ENCODE measurements around the gene KNTC1.
"Not testable (repeated sequence)": the region's sequence is repeated elsewhere in the genome, so short reads cannot be mapped to it uniquely, and the experiment has no call there.

Gene KNTC1, protein sequence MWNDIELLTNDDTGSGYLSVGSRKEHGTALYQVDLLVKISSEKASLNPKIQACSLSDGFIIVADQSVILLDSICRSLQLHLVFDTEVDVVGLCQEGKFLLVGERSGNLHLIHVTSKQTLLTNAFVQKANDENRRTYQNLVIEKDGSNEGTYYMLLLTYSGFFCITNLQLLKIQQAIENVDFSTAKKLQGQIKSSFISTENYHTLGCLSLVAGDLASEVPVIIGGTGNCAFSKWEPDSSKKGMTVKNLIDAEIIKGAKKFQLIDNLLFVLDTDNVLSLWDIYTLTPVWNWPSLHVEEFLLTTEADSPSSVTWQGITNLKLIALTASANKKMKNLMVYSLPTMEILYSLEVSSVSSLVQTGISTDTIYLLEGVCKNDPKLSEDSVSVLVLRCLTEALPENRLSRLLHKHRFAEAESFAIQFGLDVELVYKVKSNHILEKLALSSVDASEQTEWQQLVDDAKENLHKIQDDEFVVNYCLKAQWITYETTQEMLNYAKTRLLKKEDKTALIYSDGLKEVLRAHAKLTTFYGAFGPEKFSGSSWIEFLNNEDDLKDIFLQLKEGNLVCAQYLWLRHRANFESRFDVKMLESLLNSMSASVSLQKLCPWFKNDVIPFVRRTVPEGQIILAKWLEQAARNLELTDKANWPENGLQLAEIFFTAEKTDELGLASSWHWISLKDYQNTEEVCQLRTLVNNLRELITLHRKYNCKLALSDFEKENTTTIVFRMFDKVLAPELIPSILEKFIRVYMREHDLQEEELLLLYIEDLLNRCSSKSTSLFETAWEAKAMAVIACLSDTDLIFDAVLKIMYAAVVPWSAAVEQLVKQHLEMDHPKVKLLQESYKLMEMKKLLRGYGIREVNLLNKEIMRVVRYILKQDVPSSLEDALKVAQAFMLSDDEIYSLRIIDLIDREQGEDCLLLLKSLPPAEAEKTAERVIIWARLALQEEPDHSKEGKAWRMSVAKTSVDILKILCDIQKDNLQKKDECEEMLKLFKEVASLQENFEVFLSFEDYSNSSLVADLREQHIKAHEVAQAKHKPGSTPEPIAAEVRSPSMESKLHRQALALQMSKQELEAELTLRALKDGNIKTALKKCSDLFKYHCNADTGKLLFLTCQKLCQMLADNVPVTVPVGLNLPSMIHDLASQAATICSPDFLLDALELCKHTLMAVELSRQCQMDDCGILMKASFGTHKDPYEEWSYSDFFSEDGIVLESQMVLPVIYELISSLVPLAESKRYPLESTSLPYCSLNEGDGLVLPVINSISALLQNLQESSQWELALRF (N-terminal part only)

DNA sequence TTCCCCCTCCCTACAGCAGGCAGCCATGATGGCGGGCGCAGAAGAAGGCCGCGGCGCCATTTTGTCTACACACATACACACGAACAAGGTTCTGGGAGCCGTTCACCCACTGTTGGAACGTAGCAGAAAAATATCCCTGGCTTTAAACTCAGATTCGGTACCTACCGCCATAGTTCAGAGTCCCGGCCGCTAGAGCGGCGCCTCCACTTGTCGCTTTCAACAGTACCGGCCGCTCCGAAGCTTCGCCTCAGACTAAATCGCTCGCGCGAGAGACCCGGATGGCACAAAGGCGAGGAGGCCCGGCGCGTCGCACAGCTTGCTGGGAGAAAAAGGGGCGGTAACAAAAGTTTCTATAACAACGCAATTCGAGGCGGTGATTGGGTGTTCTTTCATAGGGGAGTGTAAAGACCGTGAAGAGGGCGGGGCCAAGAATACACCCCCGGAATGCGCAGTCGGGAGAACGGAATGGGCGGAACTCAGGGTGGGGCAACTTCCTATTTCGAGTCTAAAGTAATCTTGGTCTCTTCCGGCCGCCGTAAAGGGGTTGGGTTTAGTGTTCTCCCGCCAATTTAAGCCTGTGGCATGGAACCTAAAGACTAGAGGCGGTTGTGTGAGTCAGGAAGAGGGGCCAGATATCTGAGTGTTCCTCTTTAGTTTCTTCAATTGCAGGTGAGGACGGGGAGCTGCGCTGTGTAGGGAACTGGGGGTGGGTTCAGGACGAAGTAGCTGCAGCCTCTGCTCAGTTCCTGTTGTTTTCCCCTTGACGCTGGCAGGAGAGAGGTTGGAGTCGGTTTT is at the start of gene KNTC1, which contains the start of gene RSRC2:
Gene KNTC1 (plus strand): TSS at position 567 of the 795 bp plus-strand sequence. CDS start 2,815 bp downstream, outside the sequence.
Gene RSRC2 (minus strand): TSS at position 254 of the 795 bp plus-strand sequence. CDS start 83 bp downstream, at position 171.
- DNase-seq (ENCODE audit: low read depth), result peak; percentile 98

DNA sequence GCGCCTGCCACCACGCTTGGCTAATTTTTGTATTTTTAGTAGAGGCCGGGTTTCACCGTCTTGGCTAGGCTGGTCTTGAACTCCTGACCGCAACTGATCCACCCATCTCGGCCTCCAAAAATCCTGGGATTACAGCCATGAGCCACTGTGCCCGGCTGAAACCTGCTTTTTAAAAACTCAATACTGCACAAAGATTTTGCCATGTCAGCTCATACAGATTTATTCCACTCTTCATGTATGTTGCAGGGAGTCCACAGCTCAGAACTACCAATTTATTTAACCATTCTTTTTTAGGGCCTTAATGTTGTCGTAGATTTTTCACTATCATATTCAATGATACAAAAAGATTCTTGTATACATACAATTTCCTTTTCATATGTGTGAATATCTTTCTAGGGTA is 46.3 kb upstream of the KNTC1 start:
- DNase-seq (ENCODE audit: low read depth), result no peak

DNA sequence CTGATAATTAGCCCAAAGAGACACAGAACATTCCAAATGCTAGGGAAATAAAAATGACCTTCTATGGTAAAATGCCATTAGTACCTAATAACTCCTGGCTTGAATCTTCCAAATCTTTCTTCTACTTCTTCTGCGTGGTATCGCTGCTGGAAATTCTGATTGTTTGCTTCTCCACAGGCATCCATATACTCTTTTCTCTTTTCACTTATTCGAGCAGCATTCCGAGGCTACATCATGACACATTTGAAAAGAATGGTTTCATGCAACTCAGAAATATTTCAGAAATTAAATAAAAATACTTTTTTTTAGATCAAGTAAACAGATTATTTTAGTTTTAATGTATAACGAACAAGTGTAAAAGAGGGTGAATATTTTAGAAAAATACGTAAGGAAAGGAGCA is 45.2 kb upstream of the KNTC1 start:
- DNase-seq (ENCODE audit: low read depth), result no peak

DNA sequence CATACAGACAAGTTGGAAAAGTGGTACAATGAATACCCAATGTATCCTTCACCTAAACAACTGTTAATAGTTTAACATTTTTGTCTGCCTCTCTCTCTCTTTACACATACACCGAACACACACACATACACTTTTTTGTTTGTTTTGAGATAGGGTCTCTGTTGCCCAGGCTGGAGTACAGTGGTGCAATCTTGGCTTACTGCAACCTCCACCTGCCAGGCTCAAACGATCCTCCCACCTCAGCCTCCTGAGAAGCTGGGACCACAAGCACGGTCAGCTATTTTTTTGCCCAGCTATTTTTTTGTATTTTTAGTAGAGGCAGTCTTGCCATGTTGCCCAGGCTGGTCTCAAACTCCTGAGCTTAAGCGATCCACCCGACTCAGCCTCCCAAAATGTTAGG is 43.1 kb upstream of the KNTC1 start:
- DNase-seq (ENCODE audit: low read depth), result no peak

DNA sequence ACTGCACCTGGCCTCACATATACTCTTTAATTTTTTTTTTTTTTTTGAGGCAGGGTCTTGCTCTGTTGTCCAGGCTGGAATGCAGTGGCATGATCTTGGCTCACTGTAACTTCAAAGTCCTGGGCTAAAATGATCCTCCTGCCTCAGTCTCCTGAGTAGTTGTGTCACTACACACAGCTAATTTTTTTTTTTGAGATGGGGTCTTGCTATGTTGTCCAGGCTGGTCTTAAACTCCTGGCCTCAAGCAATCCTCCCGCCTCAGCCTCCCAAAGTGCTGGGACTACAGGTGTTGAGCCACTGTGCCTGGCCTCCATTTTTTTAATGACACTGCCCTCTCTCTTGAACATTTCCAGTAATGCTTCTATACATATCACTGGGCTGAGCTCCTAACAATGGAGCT is 42.7 kb upstream of the KNTC1 start:
- DNase-seq (ENCODE audit: low read depth), result not testable (repeated sequence)

DNA sequence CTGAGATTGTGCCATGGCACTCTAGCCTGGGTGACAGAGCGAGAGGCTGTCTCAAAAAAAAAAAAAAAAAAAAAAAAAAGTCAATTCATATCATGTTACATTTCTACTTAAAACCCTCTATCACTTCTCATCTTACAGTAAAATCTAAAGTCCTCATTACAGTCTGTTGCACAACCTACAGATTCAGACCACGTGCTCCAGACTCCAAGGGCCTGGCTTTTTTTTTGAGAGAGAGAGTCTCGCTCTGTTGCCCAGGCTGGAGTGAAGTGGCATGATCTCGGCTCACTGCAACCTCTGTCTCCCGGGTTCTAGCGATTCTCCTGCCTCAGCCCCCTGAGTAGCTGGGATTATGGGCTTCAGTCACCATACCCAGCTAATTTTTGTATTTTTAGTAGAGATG is 40.7 kb upstream of the KNTC1 start:
- not testable (repeated sequence) for DNase-seq (ENCODE audit: low read depth)

DNA sequence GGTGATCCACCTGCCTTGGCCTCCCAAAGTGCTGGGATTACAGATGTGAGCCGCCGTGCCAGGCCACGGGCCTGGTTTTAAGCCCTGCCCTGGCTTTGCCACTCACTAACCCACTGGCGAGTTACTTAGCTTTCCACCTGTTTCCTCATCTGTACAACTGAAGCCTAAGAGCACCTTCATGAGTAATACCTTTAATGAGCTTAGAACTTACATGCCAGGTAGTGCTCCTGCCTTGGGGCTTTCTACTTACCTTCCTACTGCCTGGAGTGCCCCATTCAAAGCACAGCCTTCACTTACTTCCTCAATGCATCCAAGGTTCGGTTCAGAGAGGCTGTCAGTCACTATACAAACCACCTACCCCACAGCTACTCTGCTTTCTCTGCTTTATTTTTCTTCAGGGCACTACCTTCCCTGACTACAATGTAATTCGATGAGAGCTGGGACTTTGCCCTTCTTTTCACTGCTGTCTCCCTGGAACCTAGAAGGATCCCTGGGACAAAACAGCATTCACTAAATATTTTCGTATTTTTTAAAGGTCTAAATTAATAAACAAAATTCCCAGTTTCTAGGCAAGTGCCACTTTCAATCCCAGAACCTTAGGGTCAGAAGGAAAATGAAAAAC is 40.1 kb upstream of the KNTC1 start:
- no peak for DNase-seq (ENCODE audit: low read depth)

DNA sequence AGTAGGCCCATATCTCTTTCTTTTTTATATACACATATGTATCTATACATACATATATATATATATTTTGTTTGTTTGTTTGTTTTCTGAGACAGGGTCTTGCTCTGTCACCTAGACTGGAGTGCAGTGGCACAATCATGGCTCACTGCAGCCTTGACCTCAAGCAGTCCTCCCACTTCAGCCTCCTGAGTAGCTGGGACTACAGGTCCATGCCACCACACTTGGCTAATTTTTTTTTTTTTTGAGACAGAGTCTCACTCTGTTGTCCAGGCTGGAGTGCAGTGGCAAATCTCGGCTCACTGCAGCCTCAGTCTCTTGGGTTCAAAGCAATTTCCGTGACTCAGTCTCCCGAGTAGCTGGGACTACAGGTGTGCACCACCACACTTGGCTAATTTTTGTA is 39.2 kb upstream of the KNTC1 start:
- not testable (repeated sequence) for DNase-seq (ENCODE audit: low read depth)

DNA sequence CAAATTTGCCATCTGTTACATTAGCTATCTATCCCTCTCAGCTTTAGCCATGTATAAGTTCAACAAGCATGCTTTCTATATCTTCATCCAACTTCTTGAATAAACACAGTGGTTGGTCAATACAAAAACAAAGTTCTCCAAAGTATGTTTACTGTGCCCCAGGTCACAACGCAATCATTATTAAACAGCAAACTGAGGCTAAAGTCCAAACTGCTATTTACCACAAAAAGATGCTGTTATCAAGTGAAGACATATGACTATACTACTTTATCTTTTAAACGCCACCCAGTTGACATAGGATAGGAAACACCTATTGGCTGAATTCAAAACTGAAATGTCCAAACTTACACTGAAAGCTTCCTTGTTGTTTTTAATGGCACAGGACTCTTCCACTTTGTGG is 38.0 kb upstream of the KNTC1 start:
- no peak for DNase-seq (ENCODE audit: low read depth)

DNA sequence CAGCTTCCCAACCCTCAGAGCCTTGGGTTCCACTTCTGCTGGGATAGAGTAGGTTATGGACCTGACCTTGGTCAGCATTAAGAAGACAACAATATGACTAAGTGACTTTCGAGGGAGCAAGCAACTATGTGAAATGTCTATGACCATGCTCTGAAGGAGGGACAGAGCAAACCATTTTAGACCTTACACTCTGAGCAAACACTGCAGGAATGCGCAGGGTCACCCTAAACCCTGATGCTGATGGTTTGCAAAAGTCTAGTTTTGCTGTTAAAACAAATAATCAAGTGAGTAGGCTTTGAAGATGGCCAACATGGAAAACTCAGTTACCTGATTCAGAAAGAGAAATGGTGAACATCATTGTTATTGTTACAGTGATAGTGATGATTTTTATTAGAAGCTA is 35.1 kb upstream of the KNTC1 start:
- DNase-seq (ENCODE audit: low read depth), result no peak

DNA sequence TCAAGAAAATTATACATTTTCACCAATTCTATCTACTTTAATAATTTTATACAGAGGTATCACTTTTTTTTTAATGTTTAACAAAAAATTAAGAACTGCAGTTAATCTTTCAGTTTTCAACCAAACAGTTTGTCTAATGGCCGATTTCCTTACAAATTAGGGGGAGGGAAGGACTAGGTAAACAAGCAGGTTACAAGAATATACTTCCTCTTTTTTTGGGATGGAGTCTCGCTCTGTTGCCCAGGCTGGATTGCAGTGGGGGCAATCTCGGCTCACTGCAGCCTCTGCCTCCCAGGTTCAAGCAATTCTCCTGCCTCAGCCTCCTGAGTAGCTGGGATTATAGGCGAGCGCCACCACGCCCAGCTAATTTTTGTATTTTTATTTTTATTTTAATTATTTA is 33.8 kb upstream of the KNTC1 start:
- DNase-seq (ENCODE audit: low read depth), result not testable (repeated sequence)

DNA sequence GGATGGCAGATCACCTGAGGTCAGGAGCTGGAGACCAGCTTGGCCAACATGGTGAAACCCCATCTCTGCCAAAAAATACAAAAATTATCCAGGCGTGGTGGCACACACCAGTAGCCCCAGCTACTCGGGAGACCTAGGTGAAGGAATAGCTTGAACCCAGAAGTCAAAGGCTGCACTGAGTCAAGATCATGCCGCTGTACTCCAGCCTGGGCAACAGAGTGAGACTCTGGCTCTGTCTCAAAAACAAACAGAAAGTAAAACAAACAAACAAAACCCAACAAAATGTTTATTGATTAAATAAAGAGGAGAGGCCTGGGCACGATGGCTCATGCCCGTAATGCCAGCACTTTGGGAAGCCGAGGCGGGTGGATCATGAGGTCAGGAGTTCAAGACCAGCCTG is 31.8 kb upstream of the KNTC1 start:
- DNase-seq (ENCODE audit: low read depth), result no peak

DNA sequence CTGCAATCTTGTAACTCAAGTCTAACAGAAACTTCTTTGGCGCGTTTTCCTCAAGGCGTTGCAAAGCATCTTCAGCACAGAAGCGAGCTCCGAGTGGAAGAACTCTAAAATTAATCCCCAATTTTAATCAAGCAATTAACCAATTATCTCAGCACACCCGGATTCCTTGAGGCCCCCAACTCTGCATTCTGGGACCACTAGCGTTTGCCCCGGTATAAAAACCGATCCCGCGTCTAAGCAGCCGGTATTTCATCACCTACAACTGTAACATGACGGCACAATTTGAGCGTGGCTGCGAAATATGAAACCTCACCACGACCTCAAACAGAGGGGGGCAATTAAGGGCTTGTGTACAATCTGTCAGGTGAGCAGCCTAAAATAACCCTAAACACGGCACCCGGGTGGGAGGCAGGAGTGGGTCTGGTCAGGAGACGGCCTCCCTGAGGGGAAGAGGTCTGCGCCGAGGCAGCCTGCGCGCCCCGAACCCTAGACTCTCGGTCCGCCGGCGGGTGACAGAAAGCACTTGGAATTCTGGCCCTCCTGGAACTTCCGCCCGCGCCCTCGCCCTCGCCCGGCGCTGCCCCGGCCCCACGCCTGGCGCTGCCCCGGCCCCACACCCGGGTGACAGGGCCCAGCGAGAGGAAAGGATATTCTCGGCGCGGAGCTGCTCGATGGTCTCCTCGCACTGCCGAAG is 26.9 kb upstream of the KNTC1 start:
- DNase-seq (ENCODE audit: low read depth), result no peak

DNA sequence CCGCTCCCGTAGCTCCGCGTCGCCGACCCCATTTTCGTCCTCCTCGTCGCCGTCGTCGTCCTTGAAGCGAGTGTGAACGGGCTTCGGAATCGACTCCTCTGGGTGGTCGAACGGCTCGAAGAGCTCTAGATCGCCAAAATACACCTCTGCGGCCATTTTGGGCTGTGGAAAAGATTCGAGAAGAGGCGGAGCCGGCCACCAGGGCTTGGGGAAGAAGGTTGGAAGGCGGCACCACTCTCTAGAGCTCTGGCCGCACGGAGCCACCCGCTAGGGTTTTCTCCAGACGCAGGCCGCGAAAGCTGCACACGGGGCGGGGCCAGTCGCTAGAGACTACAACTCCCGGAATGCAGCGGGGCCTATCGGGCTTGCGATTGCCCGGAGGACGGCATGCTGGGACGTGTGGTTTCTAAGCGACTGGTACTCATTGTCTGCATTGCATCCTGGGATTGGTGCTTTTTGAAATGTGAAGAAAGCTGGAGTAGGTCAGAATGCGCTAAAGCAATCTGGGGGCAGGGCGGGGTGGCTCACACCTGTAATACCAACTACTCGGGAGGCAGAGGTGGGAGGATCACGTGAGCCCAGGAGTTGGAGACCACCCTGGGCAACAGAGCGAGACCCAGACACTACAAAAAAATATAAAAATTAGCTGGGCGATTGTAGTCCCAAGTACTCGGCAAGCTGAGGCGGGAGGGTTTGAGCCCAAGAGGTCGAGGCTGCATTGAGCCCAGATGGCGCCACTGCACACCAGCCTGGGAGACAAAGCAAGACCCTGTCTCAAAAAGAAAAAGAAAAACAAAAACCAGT is 26.2 kb upstream of the KNTC1 start, which contains the start of gene ZCCHC8:
Gene ZCCHC8 (minus strand): TSS at position 248 of the 804 bp plus-strand sequence. CDS start 92 bp downstream, at position 156.
- peak; percentile 89 for DNase-seq (ENCODE audit: low read depth)

DNA sequence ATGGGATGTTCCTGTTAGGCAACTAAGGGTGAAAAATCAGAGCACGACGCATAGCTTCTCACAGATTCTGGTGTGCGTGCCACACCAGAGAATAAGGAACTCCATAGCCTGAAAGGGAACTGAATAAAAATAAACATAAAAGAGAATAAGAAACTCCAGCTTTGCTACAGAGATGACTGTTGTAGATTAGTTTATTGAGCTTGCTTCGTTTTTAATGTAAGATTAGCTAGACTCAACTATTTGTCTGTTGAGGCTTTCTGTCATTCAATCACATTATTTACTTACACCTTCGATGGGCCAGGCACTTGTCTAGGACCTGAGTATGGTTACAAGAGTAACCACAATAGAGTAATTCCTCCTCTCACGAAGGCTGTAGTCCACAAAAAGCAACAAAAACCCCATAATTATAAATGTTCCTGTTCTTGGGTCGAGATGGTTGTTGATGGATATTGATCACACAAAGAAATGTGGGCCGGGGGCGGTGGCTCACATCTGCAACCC is 25.5 kb upstream of the KNTC1 start:
- no peak for DNase-seq (ENCODE audit: low read depth)

DNA sequence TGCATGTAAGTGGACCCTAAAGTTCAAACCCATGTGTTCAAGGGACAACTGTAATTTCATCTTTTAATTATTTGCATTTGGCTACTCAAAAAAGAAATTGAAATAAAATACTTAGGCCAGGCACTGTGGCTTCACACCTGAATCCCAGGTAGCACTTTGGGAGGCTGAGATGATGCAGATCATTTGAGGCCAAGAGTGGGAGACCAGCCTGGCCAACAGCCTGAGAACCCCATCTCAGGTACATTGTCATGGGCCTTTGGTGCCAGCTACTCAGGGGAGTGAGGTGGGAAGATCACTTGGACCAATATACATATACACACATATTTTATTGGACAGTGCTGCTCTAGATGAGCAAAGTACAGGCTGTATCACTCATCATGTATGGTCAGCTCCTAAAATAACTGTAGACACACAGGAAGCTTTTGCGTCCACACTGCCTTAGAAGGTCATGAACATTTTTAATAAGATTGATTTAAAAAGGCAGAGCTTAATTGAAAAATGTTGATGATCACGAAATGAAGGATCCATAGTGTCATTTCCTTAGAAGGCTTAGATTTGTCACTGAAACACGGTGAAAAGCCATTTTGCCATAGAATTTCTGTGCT is 23.8 kb upstream of the KNTC1 start:
- no peak for DNase-seq (ENCODE audit: low read depth)

DNA sequence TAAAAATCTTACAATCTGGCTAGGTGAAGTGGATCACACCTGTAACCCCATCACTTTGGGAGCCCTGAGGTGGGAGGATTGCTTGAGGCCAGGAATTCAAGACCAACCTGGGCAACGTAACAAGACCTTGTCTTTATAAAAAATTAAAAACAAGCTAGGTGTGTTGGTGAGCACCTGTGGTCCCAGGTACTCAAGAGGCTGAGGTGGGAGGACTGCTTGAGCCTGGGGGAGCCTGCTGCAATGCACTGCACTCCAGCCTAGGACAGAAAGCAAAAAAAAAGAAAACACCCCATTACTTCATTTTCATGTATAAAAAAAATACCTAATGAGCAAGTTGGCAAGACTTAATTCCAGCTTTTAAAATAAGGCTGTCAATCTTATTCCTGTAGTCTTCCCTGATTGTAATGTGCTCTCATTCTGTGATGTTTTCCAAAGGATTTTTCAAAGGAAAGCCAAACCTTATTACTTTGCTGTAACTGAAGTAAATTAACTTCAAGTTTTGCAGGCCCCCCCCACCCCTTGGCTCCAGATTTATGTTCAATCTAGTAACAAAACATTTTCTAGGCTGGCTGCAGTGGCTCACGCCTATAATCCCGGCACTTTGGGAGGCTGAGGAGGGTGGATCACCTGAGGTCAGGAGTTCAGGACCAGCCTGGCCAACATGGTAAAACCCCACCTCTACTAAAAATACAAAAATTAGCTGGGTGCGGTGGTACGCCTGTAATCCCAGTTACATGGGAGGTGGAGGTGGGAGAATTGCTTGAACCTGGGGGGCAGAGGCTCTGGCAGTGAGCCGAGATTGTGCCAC is 23.1 kb upstream of the KNTC1 start:
- no peak for DNase-seq (ENCODE audit: low read depth)
